NOMO-1 (cell line): ENCODE data around the gene BEX1.

ENCODE experiments used
- DNase-seq, 2 experiments: peaks; one replicate each; lab custom pipeline; 2025; ENCODE audit not compliant: unreplicated experiment in 2 of 2; lab: John Stamatoyannopoulos, UW

Gene BEX1

DNA sequence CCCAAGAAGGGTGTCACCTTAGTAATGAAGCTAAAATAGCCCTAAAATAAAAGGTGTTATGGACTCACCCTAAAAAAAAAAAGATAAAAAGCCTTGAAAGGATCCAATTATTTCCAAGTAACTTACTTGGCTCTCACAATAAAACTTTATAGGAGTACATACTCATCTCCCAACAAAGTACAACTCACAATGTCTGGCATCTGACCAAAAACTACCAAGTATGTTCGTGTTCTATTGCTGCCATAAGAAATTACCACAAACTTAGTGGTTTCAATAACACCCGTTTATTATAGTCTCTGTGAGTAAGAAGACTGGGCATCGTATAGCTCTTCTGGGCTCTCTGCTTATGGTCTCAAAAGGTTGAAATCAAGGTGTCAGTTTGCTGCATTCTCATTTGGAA is 51.0 kb downstream of the BEX1 start:
- DNase-seq, result no peak
